Epidermal melanocyte (primary cell): ENCODE data around the gene KSR2.
"Not testable (repeated sequence)": the region's sequence is repeated elsewhere in the genome, so short reads cannot be mapped to it uniquely, and the experiment has no call there.

ENCODE experiments used
- DNase-seq: peaks from one replicate; pipeline ENCODE4 v3.0.0; 2011; ENCODE audit warnings: low spot score; ENCODE audit not compliant: insufficient read length

KSR2 gene

GRCh38 chr12:117825827-117826226, 143.0 kb downstream of the KSR2 start:
- DNase-seq = no peak

GRCh38 chr12:117821480-117822175, 147.2 kb downstream of the KSR2 start:
- DNase-seq = no peak

GRCh38 chr12:117820216-117820907, 148.4 kb downstream of the KSR2 start:
- no peak for DNase-seq

- no peak for DNase-seq
These were observed 149.6 kb downstream of the KSR2 start for GRCh38 chr12:117819160-117819559.

GRCh38 chr12:117818400-117818799, 150.4 kb downstream of the KSR2 start:
- no peak for DNase-seq

- no peak for DNase-seq
These were observed 159.3 kb downstream of the KSR2 start for GRCh38 chr12:117809509-117809908.

GRCh38 chr12:117807946-117808345, 160.8 kb downstream of the KSR2 start:
- DNase-seq = no peak

GRCh38 chr12:117807355-117807754, 161.4 kb downstream of the KSR2 start:
- no peak for DNase-seq

- no peak for DNase-seq
These were observed 162.9 kb downstream of the KSR2 start for GRCh38 chr12:117805865-117806264.

- no peak for DNase-seq
These were observed 165.8 kb downstream of the KSR2 start for GRCh38 chr12:117803001-117803400.

- not testable (repeated sequence) for DNase-seq
These were observed 168.1 kb downstream of the KSR2 start for GRCh38 chr12:117800711-117801110.

GRCh38 chr12:117797202-117797601, 171.6 kb downstream of the KSR2 start:
- DNase-seq = no peak

GRCh38 chr12:117792877-117793424, 175.8 kb downstream of the KSR2 start:
- no peak for DNase-seq

- no peak for DNase-seq
These were observed 176.3 kb downstream of the KSR2 start for GRCh38 chr12:117792471-117792870.

GRCh38 chr12:117790948-117791347, 177.8 kb downstream of the KSR2 start:
- DNase-seq = no peak

- DNase-seq = no peak
These were observed 178.6 kb downstream of the KSR2 start for GRCh38 chr12:117790198-117790597.

- no peak for DNase-seq
These were observed 179.4 kb downstream of the KSR2 start for GRCh38 chr12:117789195-117789912.

GRCh38 chr12:117778656-117779055, 190.1 kb downstream of the KSR2 start:
- DNase-seq = no peak

GRCh38 chr12:117774941-117775775, 193.6 kb downstream of the KSR2 start:
- DNase-seq = no peak

- no peak for DNase-seq
These were observed 199.9 kb downstream of the KSR2 start for GRCh38 chr12:117768860-117769259.

GRCh38 chr12:117766008-117766407, 202.8 kb downstream of the KSR2 start:
- DNase-seq = no peak
